ENCODE results near the gene SLC6A5. TPM values are rescaled to one million over a fixed set of nuclear protein-coding genes. Genes with fewer than 3 reads are reported as not detected.

The SLC6A5 gene
- total and polyA plus RNA-seq, 7 donors: not detected

DNA sequence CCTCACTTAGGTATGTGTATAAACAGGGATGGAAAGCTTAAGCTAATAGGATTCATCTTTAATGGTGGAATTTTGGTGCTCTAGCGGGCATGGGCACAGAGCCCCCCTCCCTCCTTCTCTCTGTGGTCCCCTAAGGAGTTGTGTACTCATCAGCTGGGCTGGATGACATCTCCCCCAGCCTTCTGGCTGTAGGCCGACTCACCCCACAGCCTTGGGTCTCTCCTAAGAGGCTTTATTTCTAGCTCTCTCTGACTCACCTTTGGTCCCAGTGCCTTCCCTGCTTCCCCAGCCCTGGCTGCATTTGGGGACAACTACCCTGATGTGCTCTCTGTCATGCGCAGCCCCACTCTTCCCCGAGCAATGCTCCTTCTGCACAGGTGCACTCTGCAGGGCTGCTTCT is 26.9 kb downstream of the SLC6A5 start:
- TF ChIP-seq CTCF (IDR thresholded peaks at IDR 0.05): no peak
- Histone ChIP-seq H3K4me3 (no peak overlapping the region), H3K36me3 (ENCODE audit: insufficient read depth in 1 of 2, low read depth in 1 of 2) (no peaks in the 10 kb centered on the region), H3K9me3 (no peaks in the 10 kb centered on the region), H3K27me3 (ENCODE audit: insufficient read depth in 3 of 3, low read length in 2 of 3) (no peaks in the 10 kb centered on the region), H3K27ac (no peak overlapping the region), H3K4me1 (no peaks in the 10 kb centered on the region)
- DNase-seq (no peak), ATAC-seq (no peak)
- intact Hi-C loops (cut with DNase I): no loop called here
- WGBS, 3 donors: 54 to 64% (median 57%) methylated on average over 4 of the region's 4 CpGs

DNA sequence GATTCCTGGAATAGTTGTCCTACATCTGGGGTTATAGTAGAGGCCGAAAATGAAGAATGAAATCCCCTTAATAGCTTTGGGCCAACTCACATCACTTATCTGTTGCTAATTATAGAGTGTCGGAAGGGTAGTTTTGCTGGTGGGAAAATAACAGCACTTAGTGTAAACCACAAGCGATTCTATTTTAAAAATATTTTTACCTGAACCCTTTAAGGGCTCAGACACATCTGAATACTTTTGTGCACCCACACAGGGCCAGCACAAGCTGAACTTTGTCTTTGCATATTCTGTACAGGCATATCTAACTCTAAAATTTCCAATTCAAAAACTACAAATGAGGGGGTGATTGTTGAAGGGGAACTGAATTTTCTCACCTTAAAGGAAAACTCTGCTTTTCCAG is 27.6 kb downstream of the SLC6A5 start:
- H3K4me3 ChIP-seq: no peak overlapping the region
- no peak overlapping the region for H3K27ac ChIP-seq
- H3K27me3 ChIP-seq (ENCODE audit: insufficient read depth in 3 of 3, low read length in 2 of 3): no peaks in the 10 kb centered on the region
- H3K36me3 ChIP-seq (ENCODE audit: insufficient read depth in 1 of 2, low read depth in 1 of 2): no peaks in the 10 kb centered on the region
- no peak for DNase-seq
- no peaks in the 10 kb centered on the region for H3K9me3 ChIP-seq
- TF ChIP-seq CTCF (IDR thresholded peaks at IDR 0.05): no peak
- intact Hi-C loops (cut with DNase I): no loop called here
- H3K4me1 ChIP-seq: no peaks in the 10 kb centered on the region
- ATAC-seq: no peak
- 64 to 71% (median 67%) methylated on average over 3 of the region's 3 CpGs for WGBS, 3 donors

GRCh38 chr11:20627701-20628100 is 28.3 kb downstream of the SLC6A5 start:
- Histone ChIP-seq H3K27me3 (ENCODE audit: insufficient read depth in 3 of 3, low read length in 2 of 3) (no peaks in the 10 kb centered on the region), H3K27ac (no peak overlapping the region), H3K4me1 (no peaks in the 10 kb centered on the region), H3K9me3 (no peaks in the 10 kb centered on the region), H3K4me3 (no peak overlapping the region), H3K36me3 (ENCODE audit: insufficient read depth in 1 of 2, low read depth in 1 of 2) (no peaks in the 10 kb centered on the region)
- no peak for ATAC-seq
- DNase-seq: no peak
- no peak for TF ChIP-seq CTCF (IDR thresholded peaks at IDR 0.05)
- intact Hi-C loops (cut with DNase I): no loop called here
- WGBS, 3 donors: 22 to 52% (median 41%) methylated on average over 3 of the region's 3 CpGs

- DNase-seq (no peak), ATAC-seq (no peak)
- Histone ChIP-seq H3K4me3 (no peak overlapping the region), H3K36me3 (ENCODE audit: insufficient read depth in 1 of 2, low read depth in 1 of 2) (no peaks in the 10 kb centered on the region), H3K4me1 (no peaks in the 10 kb centered on the region), H3K27me3 (ENCODE audit: insufficient read depth in 3 of 3, low read length in 2 of 3) (no peaks in the 10 kb centered on the region), H3K9me3 (no peaks in the 10 kb centered on the region), H3K27ac (no peak overlapping the region)
- TF ChIP-seq CTCF (IDR thresholded peaks at IDR 0.05): no peak
- 62 to 69% (median 69%) methylated on average over 5 of the region's 5 CpGs for WGBS, 3 donors
- intact Hi-C loops (cut with DNase I): no loop called here
Observed at GRCh38 chr11:20631519-20632168, 32.2 kb downstream of the SLC6A5 start.

GRCh38 chr11:20632169-20632532 is 32.7 kb downstream of the SLC6A5 start:
- 33 to 52% (median 37%) methylated on average over 1 of the region's 1 CpG for WGBS, 3 donors
- H3K4me1 ChIP-seq: no peaks in the 10 kb centered on the region
- ATAC-seq: no peak

More at GRCh38 chr11:20632169-20632532, 32.7 kb downstream of the SLC6A5 start:
- intact Hi-C loops (cut with DNase I): no loop called here
- no peaks in the 10 kb centered on the region for H3K36me3 ChIP-seq (ENCODE audit: insufficient read depth in 1 of 2, low read depth in 1 of 2)
- H3K9me3 ChIP-seq: no peaks in the 10 kb centered on the region
- no peak overlapping the region for H3K4me3 ChIP-seq
- H3K27ac ChIP-seq: no peak overlapping the region
- H3K27me3 ChIP-seq (ENCODE audit: insufficient read depth in 3 of 3, low read length in 2 of 3): no peaks in the 10 kb centered on the region
- TF ChIP-seq CTCF (IDR thresholded peaks at IDR 0.05): no peak
- DNase-seq: no peak

All from psoas muscle (tissue), 8 donors.